Right atrium auricular region (tissue), 2 donors: ENCODE measurements around the gene EIF2D. TPM values are rescaled to one million over a fixed set of nuclear protein-coding genes. Genes with fewer than 3 reads are reported as not detected.
A peak's percentile ranks its signal among the peaks of the same experiment; 100 is the strongest.

ENCODE experiments used
- DNase-seq: peaks from one replicate; pipeline ENCODE4 v3.0.0-alpha.2; 2019; ENCODE audit warnings: low spot score
- H3K27ac ChIP-seq, 2 donors: fragments of 200-600 bp; sonication (generic); 1 replicate in 1 of 2; 2 replicates in 1 of 2; pipeline ENCODE4 v1.5.1; 2016 to 2019
- H3K27me3 ChIP-seq, 2 donors: fragments of 200-600 bp; sonication (generic); one replicate each; pipeline versions ENCODE4 v1.5.1 to v1.6.0; 2017 to 2019
- H3K36me3 ChIP-seq: fragments of 200-600 bp; sonication (generic); one replicate; pipeline ENCODE4 v1.5.1; 2016
- H3K4me1 ChIP-seq, 2 donors: fragments of 200-600 bp; sonication (generic); one replicate each; pipeline versions ENCODE4 v1.5.1 to v1.6.0; 2017 to 2019
- H3K4me3 ChIP-seq, 2 donors: fragments of 200-600 bp; sonication (generic); 1 replicate in 1 of 2; 2 replicates in 1 of 2; pipeline ENCODE4 v1.5.1; 2017 to 2019; ENCODE audit warnings: mild to moderate bottlenecking in 1 of 2, moderate library complexity in 1 of 2
- H3K9me3 ChIP-seq, 2 donors: fragments of 200-600 bp; sonication (generic); one replicate each; pipeline ENCODE4 v1.5.1; 2019
- CTCF ChIP-seq, 2 donors: fragments of 200-600 bp; sonication (generic); IDR thresholded peaks; one replicate each; pipeline ENCODE4 v1.5.1; 2019; ENCODE audit warnings: antibody characterized with exemption in 2 of 2
- total RNA-seq, 2 donors: library from RNA; depleted of rRNA; stranded (reverse); fragments of >200 nt; gene quantifications; one replicate each; pipeline ENCODE4 v1.1.0, GENCODE V29; 2016

Gene EIF2D
- total RNA-seq: 10 to 100 TPM; 21.7 to 30.4 TPM

GRCh38 chr1:206612129-206612876 is at the start of gene EIF2D:
Gene EIF2D, minus strand, starts transcription at chr1:206612465. Its CDS starts 123 bp downstream, at chr1:206612342.
- peak; percentile 92 for DNase-seq
- Histone ChIP-seq H3K27me3 (no peaks in the 10 kb centered on the region), H3K4me3 (peak within 1 kb of the TSS; percentile 64 to 66), H3K9me3 (no peaks in the 10 kb centered on the region), H3K4me1 (peaks cover 0 to 8% of the 10 kb centered on the region in 2 donors), H3K36me3 (peaks cover 22% of the 10 kb centered on the region), H3K27ac (peak within 1 kb of the TSS; percentile 78 to 85)
- TF ChIP-seq CTCF (IDR thresholded peaks at IDR 0.05): peak; percentile 98 to 99

- Histone ChIP-seq H3K36me3 (no peaks in the 10 kb centered on the region), H3K27ac (peak overlapping the region; percentile 90 to 98), H3K4me1 (peaks cover 0 to 70% of the 10 kb centered on the region in 2 donors), H3K27me3 (no peaks in the 10 kb centered on the region), H3K4me3 (no peak overlapping the region), H3K9me3 (no peaks in the 10 kb centered on the region)
- TF ChIP-seq CTCF (IDR thresholded peaks at IDR 0.05): no peak
- no peak for DNase-seq
These were observed 49.0 kb upstream of the EIF2D start for GRCh38 chr1:206661161-206661820.

- Histone ChIP-seq H3K9me3 (no peaks in the 10 kb centered on the region), H3K27me3 (no peaks in the 10 kb centered on the region), H3K36me3 (no peaks in the 10 kb centered on the region), H3K27ac (peak overlapping the region; percentile 90 to 98), H3K4me3 (no peak overlapping the region), H3K4me1 (peaks cover 0 to 79% of the 10 kb centered on the region in 2 donors)
- no peak for DNase-seq
- no peak for TF ChIP-seq CTCF (IDR thresholded peaks at IDR 0.05)
These were observed 47.9 kb upstream of the EIF2D start for GRCh38 chr1:206660136-206660535.

GRCh38 chr1:206658981-206659273 is 46.7 kb upstream of the EIF2D start:
- peak overlapping the region; percentile 11 to 21 for H3K4me3 ChIP-seq
- DNase-seq: no peak
- H3K9me3 ChIP-seq: no peaks in the 10 kb centered on the region
- TF ChIP-seq CTCF (IDR thresholded peaks at IDR 0.05): no peak
- no peaks in the 10 kb centered on the region for H3K36me3 ChIP-seq
- H3K27me3 ChIP-seq: no peaks in the 10 kb centered on the region
- H3K4me1 ChIP-seq: peaks cover 0 to 81% of the 10 kb centered on the region in 2 donors
- H3K27ac ChIP-seq: peak overlapping the region; percentile 90 to 98

GRCh38 chr1:206658264-206658980 is 46.2 kb upstream of the EIF2D start:
- Histone ChIP-seq H3K36me3 (no peaks in the 10 kb centered on the region), H3K27ac (peak overlapping the region; percentile 90 to 98), H3K4me1 (peaks cover 0 to 80% of the 10 kb centered on the region in 2 donors), H3K9me3 (no peaks in the 10 kb centered on the region), H3K27me3 (no peaks in the 10 kb centered on the region), H3K4me3 (peak overlapping the region; percentile 11 to 21)
- TF ChIP-seq CTCF (IDR thresholded peaks at IDR 0.05): peak; percentile 84 to 88
- DNase-seq: no peak
